ENCODE data around the gene RNF151. TPM values are rescaled to one million over a fixed set of nuclear protein-coding genes. Genes with fewer than 3 reads are reported as not detected.

Gene RNF151
- total and polyA plus RNA-seq, 10 of the 15 experiments (the other 5 are each of a cell fraction or from before 2014, with no cell fraction given) = 0.17 to 0.56 TPM; not detected in 8

- Histone ChIP-seq H3K9ac (ENCODE audit: control insufficient read depth, insufficient read depth, low read length) (no peak overlapping the region), H3K27ac (ENCODE audit: control insufficient read depth, insufficient read depth) (no peak overlapping the region), H3K4me2 (ENCODE audit: control insufficient read depth, insufficient read depth) (no peak overlapping the region), H3K36me3 (ENCODE audit: control insufficient read depth in 2 of 2, insufficient read depth in 2 of 2, low read length in 1 of 2) (peaks cover 0 to 30% of the 10 kb centered on the region in 2 experiments; a peak in 2 of 4 replicates), H3K4me1 (ENCODE audit: control insufficient read depth, insufficient read depth, low read length) (peaks cover 21% of the 10 kb centered on the region), H3K9me3 (replicated peaks; ENCODE audit: control insufficient read depth, insufficient read depth, low read length) (no peaks in the 10 kb centered on the region), H3K4me3 (0 out of 2 replicates have a peak overlapping the region, but pooled peaks have one; percentile 1), H3K27me3 (replicated peaks in 1 of 2; ENCODE audit: control insufficient read depth in 2 of 2, insufficient read depth in 2 of 2, low read length in 1 of 2) (no peaks in the 10 kb centered on the region), H4K20me1 (ENCODE audit: control insufficient read depth, insufficient read depth) (peaks cover 6% of the 10 kb centered on the region), H2AFZ (ENCODE audit: control insufficient read depth, low read depth, low read length) (no peak overlapping the region), H3K79me2 (ENCODE audit: control insufficient read depth, insufficient read depth, low read length) (peaks cover 66% of the 10 kb centered on the region)
- in situ Hi-C loops (cut with MboI) = no loop called here
- POLR2A ChIA-PET = interaction anchor here (1.7 kb wide), 1 partner anchor 41 kb away, joined by 7 read pairs; the partner anchor contains the start of gene RPS2
- no peak for FAIRE-seq
- CTCF ChIA-PET = interaction anchor here (4.3 kb wide), 1 partner anchor 12 kb away, joined by 54 read pairs; no protein-coding TSS in a partner anchor
- WGBS (ENCODE audit: insufficient coverage, insufficient replicate concordance, low lambda C conversion rate, missing lambda C conversion rate) = 74% methylated on average over 14 of the region's 21 CpGs
- ATAC-seq = no peak
- intact Hi-C loops (cut with micrococcal nuclease; ENCODE audit: unreplicated experiment) = loop anchor here (5.0 kb wide), 1 partner anchor 147 kb away; no protein-coding TSS in a partner anchor
- no TSS peak for BruUV-seq (replicated peaks)
- SMC1A ChIA-PET (ENCODE audit: uncharacterized antibody, unreplicated experiment) = no interaction called here
- TF ChIP-seq BRCA1 (IDR thresholded peaks at IDR 0.05; ENCODE audit: low read depth, low read length) (no peak), RAD21 (IDR thresholded peaks at IDR 0.05; ENCODE audit: insufficient read depth, low read depth, low read length) (peak; percentile 24; the same call in 1 of the 2 replicates), E4F1 (IDR thresholded peaks at IDR 0.05; ENCODE audit: borderline replicate concordance, partially characterized antibody) (no peak), RELA (IDR thresholded peaks at IDR 0.05; ENCODE audit: borderline replicate concordance, partially characterized antibody) (no peak), MTA2 (IDR thresholded peaks at IDR 0.05; ENCODE audit: low read depth) (no peak), POLR2A (IDR thresholded peaks at IDR 0.05; ENCODE audit: low read depth, low read length) (peak; percentile 43; the same call in 1 of the 2 replicates)
- DNase-seq (ENCODE audit: low read depth, low spot score) = no peak
- RAD21 ChIA-PET (ENCODE audit: unreplicated experiment) = no interaction called here
Measured at GRCh38 chr16:2005646-2006045, 39.0 kb downstream of the RNF151 start.

All from GM12878 (cell line).